ENCODE data around the gene ADAMTS17.
A peak's percentile ranks its signal among the peaks of the same experiment; 100 is the strongest.
"Not testable (repeated sequence)": the region's sequence is repeated elsewhere in the genome, so short reads cannot be mapped to it uniquely, and the experiment has no call there.

The ADAMTS17 gene

DNA sequence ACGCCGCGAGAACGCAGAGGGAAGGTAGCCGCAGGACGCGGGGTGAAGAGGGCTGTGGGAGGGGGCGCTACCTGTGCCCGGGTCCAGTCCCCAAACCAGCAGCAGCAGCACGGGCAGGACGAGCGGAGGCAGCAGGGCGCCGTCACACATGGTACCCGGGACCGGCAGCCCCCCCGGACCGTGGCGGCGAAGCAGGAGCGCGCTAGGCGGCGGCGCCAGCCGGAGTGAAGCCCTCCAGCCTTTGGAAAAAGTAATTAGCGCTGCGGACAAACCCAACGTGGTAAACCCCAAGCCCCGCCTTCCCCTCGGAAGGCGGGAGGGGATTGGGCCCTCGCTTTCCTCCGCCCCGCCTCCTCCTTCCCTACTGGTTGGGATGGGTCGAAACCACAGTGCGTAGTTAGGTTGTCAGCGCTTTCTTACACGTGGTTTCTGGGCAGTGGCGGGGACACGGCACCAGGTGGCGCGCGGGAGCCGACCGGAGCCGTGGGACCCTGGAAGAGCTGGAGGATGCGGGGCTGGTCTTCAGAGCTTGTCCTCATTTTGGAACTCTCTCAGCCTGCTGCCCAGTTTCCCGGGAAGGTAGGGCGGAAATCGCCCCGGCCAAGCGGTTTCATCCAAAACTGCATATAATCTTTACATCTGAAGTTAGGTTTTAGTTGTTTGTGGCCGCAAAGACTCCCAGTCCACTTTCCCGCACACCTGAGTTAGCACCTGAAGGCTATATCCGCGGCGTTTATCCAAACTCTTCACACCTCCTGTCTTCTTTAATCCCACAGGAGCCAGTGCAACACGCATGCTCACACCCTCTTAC, at the start of gene ADAMTS17:
Gene ADAMTS17 (minus strand): TSS at position 226 of the 811 bp plus-strand sequence. CDS start 76 bp downstream, at position 150.
- peak; percentile 86 for DNase-seq

DNA sequence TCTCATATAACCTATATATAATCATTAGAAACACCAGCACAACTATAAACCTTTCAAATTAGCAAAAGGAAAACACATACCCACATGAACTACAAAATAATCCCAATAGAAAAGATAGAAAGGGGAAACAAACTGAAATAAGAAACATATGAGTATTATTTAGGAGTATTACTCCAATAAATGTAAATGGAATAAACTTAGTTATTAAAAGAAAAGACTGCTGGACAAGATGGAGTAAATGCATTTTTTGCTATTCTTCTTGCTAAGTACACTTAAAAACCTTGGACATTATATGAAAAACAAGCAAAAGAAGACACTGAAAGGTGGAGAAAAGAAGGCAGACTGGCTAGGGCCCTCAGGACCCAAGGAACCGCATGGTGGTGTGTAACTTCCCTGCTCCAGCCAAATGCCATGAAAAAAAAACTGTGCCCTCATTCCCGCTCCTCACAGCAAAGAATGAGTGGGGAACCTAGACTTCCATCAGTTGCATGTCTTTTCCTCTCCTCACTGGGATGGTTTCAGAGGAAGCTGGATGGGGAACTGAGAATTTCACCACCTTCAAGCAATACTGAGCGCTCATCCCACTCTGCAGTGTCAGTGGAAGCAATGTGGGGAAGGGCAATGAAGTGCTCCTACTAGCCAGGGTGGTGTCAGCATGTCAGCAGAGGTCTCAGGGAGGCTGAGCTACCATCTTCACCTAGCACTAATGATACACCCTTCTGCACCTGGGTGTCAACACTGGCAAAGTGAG, 43.7 kb upstream of the ADAMTS17 start:
- no peak for DNase-seq

GRCh38 chr15:100384108-100384410, 42.3 kb upstream of the ADAMTS17 start:
- no peak for DNase-seq

DNA sequence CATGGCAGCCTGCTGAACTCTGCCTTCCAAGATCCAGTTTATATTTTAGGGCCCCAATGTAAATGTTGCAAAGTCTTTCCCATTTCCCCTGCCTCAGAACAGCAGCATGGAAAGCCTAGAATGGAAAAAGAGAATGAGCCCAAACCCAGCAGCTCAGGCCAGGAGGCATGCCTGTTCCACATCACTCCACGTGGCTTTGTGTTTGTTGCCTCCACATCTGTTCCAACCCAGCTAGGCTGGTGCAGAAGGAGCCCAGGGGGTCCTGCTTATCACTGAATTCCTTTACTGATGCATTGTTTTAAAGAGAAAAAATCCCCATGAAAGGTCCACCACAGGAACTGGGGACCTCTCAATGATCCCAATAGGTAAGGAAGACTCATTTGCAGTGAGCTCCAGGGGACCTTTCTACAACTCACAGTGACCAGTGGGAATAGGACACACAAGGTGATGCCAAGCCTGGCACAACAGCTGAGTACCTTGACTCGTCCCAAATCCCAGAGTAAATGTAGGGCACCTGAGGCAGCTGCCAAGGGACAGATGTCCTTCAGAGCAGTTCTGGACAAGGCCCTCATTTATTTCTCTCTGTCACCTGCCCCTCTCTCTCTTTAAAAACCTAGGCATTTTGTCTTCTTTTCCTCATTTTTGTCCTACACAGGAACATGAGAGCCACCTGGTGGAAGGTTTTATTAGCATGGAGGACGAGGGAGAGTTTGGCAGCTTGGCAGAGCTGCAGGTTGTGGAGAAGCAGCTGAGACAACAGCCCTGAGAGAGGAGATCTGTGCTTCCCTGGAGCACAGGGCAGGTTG, 41.7 kb upstream of the ADAMTS17 start:
- DNase-seq, result no peak

GRCh38 chr15:100373942-100374341, 32.2 kb upstream of the ADAMTS17 start:
- no peak for DNase-seq

GRCh38 chr15:100373120-100373896, 31.5 kb upstream of the ADAMTS17 start:
- no peak for DNase-seq

GRCh38 chr15:100372739-100373119, 31.0 kb upstream of the ADAMTS17 start:
- no peak for DNase-seq

DNA sequence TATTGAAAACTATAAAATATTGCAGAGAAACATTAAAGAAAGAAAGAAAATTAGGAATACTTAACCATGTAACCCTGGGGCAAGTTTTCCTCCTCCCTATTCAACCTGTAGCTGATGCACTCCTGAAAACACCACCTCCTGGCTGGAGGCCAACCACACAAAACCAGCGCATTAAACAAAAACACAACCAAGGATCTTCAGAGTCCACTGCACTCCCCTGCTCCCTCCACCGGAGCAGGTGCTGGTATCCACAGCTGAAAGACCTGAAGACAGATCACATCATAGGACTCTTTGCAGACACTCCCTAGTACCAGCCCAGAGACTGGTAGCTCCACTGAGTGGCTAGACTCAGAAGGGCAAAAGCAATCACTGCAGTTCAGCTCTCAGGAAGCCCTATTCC, 13.6 kb upstream of the ADAMTS17 start:
- no peak for DNase-seq

DNA sequence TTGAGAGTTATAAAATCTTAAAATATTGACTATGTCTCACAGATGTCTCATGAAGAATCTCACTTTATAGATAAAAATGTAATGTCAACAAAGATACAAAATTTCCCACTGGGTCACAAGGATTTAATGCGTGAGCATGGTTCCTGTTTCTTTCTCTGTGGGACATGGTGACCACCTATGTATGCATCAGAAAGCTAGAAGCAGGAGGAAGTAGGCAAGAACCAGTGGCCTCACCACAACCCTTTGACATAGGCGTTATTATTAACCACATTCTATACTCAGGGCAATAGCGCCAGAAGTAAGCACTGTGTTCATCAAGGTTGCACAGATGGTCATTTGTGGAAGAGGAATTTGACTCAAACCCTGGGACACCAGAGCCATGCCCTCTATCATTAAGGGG, 11.7 kb upstream of the ADAMTS17 start:
- DNase-seq, result no peak

GRCh38 chr15:100350434-100351226, 8.9 kb upstream of the ADAMTS17 start:
- DNase-seq, result peak; percentile 53

DNA sequence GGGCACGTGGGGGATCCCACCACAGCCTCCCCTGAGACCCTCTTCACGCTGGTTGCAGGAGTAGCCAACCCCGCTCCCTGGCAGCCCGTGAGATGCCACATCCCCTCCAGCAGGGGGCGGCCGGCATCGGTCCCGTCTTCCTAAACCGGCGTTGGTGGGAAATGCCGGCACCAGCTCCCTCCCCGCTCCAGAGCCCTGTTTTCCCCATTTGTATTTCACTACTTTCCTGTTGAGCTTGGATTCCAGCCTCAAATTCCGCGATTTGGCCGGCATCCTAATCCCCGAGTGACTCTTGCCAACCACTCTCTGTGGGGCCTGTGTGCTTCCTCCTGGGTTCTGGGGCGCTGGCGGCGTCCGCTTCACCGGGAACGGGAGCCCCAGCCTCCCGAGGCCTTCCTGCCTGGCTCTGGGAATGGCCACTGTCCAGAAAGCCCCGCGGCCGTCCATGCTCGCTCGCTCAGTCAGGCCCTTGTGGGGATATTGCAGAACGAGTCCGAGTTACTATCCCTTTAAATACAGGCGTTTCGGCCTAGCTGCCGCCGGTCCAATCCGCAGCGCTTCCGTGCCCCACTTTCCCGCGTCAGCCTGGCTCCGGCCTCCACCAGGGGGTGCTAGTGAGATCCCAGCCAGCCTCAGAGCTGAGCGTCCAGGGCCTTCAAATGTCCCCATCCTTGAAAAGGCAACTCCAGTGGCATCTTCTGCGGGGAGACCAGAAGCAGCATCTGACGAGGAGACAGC, 8.1 kb upstream of the ADAMTS17 start:
- DNase-seq, result peak; percentile 78

DNA sequence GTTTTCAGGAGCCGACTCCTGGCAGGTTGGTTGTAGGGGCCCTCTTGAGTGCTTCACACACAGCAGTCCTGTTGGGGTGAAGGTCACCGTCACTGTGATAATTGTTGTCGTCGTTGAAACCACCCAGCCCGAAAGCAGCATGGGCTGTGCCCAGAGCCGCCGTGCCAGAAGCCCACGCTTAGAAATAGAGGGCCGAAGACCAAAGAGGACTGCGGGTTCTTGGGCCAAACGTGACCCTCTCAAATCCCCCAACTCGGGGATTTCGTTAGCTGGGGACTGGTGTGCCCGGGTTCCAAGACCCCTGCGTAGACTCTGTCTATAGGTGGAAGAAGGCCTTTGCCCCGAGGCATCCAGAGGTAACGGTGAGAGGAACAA, 7.5 kb upstream of the ADAMTS17 start:
- no peak for DNase-seq

GRCh38 chr15:100348578-100348977, 6.8 kb upstream of the ADAMTS17 start:
- no peak for DNase-seq

DNA sequence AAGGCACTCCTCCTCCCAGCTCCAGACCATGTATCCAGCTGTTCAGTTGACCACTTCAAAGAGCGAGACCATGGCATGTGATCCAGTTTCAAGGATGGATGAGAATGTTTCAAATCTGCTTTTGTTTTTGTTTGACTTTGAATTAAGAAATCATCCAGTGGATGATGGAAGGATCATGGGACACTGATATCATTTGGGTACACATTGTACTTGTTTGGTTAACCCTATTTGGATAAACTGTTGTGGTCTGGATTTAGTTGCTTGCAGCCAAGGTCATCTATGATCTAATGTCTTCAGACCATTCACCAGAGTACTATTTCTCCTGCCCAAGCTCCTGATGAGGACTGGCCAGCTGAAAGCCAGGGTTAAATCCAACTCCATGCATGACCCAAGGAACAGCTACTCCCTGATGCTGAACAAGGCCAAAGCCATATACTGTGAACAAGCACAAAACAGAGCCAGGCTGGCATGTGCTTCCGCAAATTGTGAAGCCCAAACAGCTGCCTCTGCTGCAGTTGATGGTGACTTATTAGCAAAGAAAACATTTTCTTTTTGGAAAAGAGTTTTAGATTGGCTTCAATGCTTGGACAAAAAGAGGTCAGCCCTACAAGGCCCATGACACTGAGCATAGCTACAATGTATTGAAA, 5.2 kb upstream of the ADAMTS17 start:
- DNase-seq, result no peak

DNA sequence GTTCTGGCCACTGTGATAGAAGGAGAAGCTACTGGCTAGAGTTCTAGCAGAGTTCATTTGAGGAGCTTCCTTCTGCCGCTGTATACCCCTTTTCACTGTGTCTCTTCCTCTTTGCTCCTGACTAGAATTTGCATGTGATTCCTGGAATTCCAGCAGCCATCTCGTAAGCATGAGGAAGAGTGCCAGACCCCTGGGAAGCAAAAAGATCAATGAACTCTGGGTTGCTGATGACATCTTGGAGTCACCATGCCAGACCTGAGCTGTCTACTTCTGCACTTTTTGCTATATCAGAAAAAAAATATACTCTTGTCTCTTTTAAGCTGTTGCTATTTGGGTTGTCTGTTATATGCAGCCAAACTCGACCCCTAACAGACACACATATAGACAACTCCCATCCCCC, 3.7 kb upstream of the ADAMTS17 start:
- no peak for DNase-seq

GRCh38 chr15:100343251-100343650, 1.5 kb upstream of the ADAMTS17 start:
- DNase-seq, result no peak

GRCh38 chr15:100341239-100341749, 481 bp downstream of the ADAMTS17 start:
- DNase-seq, result no peak

- DNase-seq, result no peak
Measured at GRCh38 chr15:100340721-100341238, 995 bp downstream of the ADAMTS17 start.

DNA sequence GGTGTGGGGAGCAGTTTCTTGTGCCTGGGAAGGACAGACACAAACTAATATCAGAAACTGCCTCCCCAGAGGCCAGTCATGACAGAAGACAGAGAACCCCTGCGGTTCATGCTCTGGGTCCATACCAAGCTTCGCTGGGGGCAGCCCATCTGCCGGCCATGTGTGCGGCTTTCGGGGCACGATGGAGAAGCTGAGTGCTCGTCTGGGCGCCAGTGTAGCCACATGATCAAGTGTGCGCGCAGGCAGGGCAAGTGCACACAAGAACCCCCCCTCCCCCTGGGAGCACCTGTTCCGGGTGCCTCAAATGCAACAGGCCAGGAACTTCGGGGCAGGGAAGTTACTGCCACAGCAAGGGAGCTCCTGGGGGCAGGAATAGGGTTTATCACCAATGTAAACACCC, 1.8 kb downstream of the ADAMTS17 start:
- DNase-seq, result no peak

DNA sequence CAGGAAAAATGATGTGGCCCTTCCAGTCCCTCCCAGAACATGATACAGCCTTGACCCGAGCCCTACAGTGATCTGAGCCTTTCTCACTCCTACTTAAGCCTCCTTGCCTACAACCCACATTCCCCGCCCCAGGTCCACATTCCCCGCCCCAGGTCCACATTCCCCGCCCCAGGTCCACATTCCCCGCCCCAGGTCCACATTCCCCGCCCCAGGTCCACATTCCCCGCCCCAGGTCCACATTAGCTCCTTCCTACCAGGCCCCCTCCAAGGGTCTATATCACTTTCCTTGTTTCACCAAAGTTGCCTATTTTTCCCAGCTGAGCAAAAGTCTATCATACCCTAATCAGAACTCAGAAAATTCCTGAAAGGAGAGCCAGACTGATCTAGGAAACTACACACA, 2.3 kb downstream of the ADAMTS17 start:
- DNase-seq, result not testable (repeated sequence)
